Psoas muscle (tissue), 8 donors: ENCODE results near the gene STEAP1B. TPM values are rescaled to one million over a fixed set of nuclear protein-coding genes. Genes with fewer than 3 reads are reported as not detected.

Source experiments
- ATAC-seq, 4 donors: fragments of 200-7000 bp; cut with Tn5 transposase; one replicate each; pipeline ENCODE4 v1.9.1; 2020; ENCODE audit warnings: moderate library complexity in 3 of 4, mild to moderate bottlenecking in 2 of 4
- DNase-seq, 2 donors: peaks; one replicate each; pipeline ENCODE4 v3.0.0-alpha.2; 2020
- H3K27ac ChIP-seq: fragments of 200-600 bp; one replicate; pipeline ENCODE4 v1.8.0; 2022
- H3K27me3 ChIP-seq, 3 donors: fragments of 200-600 bp in 1 of 3; one replicate each; pipeline versions ENCODE4 v1.6.1 to v1.8.0; 2013 to 2022; ENCODE audit warnings: low read length in 2 of 3, mild to moderate bottlenecking in 2 of 3, moderate library complexity in 1 of 3; ENCODE audit not compliant: insufficient read depth in 3 of 3
- H3K36me3 ChIP-seq, 2 donors: fragments of 200-600 bp in 1 of 2; one replicate each; pipeline versions ENCODE4 v1.6.1 to v1.8.0; 2013 to 2022; ENCODE audit warnings: low read depth in 1 of 2, mild to moderate bottlenecking in 1 of 2, moderate library complexity in 1 of 2; ENCODE audit not compliant: insufficient read depth in 1 of 2
- H3K4me1 ChIP-seq: fragments of 200-600 bp; one replicate; pipeline ENCODE4 v1.8.0; 2022
- H3K4me3 ChIP-seq: fragments of 200-600 bp; one replicate; pipeline ENCODE4 v1.8.0; 2022; ENCODE audit warnings: mild to moderate bottlenecking
- H3K9me3 ChIP-seq: fragments of 200-600 bp; one replicate; pipeline ENCODE4 v1.8.0; 2022
- CTCF ChIP-seq: fragments of 200-600 bp; IDR thresholded peaks from one replicate; pipeline ENCODE4 v1.8.0; 2022; ENCODE audit warnings: antibody characterized with exemption
- WGBS, 3 donors: extraction: QIAGEN DNeasy Blood & Tissue Kit; methylation state at CpG; one replicate each; pipeline versions ENCODE4 v1.1.6 to v1.1.7; 2013; 5-methylcytosine and 5-hydroxymethylcytosine counted together
- intact Hi-C, 2 donors: fragments of 100-400 bp; cut with DNase I; formaldehyde crosslinking; loops; one replicate each; pipeline versions ENCODE4 v1.11.0 to v1.14.2; 2022
- polyA plus RNA-seq, 3 donors: library from polyadenylated mRNA; stranded (reverse); fragments of 200-250 nt; gene quantifications; one replicate each; pipeline ENCODE4 v1.2.3, GENCODE V29; 2013
- total RNA-seq, 4 donors: library from RNA; stranded (reverse); fragmentation: NEBNext Ultra II Directional in 2 of 4; extraction: Animal tissue kit (Norgen Biotek cat#: 25700) in 2 of 4; gene quantifications; one replicate each; pipeline versions ENCODE4 v1.2.1 to v1.2.4, GENCODE V29; 2021 to 2023
- donor health status: healthy with polysubstance abuse.
- donor health status: DM: no; HTN: no; CAD: no; lungs with moderate emphysema.
- donor health status: Bipolar disorder and iron deficiency.
- donor health status: healthy.
- donor health status: DM: yes; HTN: yes; CAD: no.
- donor health status: DM: no; HTN: no; CAD: no.
- donor health status: DM: no; HTN: no; CAD: no.
- donor health status: DM: yes; HTN: yes; CAD: no.

Gene STEAP1B
- total and polyA plus RNA-seq, 7 donors, result 0.24 to 1.6 (median 0.91) TPM

GRCh38 chr7:22395222-22395621 is 104.8 kb downstream of the STEAP1B start:
- intact Hi-C loops, result no loop called here
- no peak overlapping the region for H3K4me3 ChIP-seq
- H3K9me3 ChIP-seq, result no peaks in the 10 kb centered on the region
- 70 to 74% (median 74%) methylated on average over 4 to 6 of the region's 6 CpGs for WGBS, 3 donors
- H3K36me3 ChIP-seq, result no peaks in the 10 kb centered on the region
- H3K27ac ChIP-seq, result no peak overlapping the region
- ATAC-seq (no peak), DNase-seq (no peak)
- H3K4me1 ChIP-seq, result no peaks in the 10 kb centered on the region
- H3K27me3 ChIP-seq, result no peaks in the 10 kb centered on the region
- TF ChIP-seq CTCF, result no peak

- WGBS, 3 donors, result 85 to 96% (median 95%) methylated on average over 3 of the region's 3 CpGs
- Histone ChIP-seq H3K27me3 (no peaks in the 10 kb centered on the region), H3K4me3 (no peak overlapping the region), H3K27ac (no peak overlapping the region), H3K36me3 (no peaks in the 10 kb centered on the region), H3K9me3 (no peaks in the 10 kb centered on the region), H3K4me1 (no peaks in the 10 kb centered on the region)
- intact Hi-C loops, result no loop called here
- ATAC-seq (no peak), DNase-seq (no peak)
- no peak for TF ChIP-seq CTCF
Observed at GRCh38 chr7:22394739-22395138, 105.2 kb downstream of the STEAP1B start.

- Histone ChIP-seq H3K27ac (no peak overlapping the region), H3K27me3 (no peaks in the 10 kb centered on the region), H3K4me3 (no peak overlapping the region), H3K36me3 (no peaks in the 10 kb centered on the region), H3K9me3 (no peaks in the 10 kb centered on the region), H3K4me1 (no peaks in the 10 kb centered on the region)
- no peak for ATAC-seq
- TF ChIP-seq CTCF, result no peak
- WGBS, 3 donors, result 77 to 81% (median 79%) methylated on average over 13 of the region's 13 CpGs
- intact Hi-C loops, result no loop called here
- DNase-seq, result no peak
Observed at GRCh38 chr7:22393913-22394729, 105.9 kb downstream of the STEAP1B start.

GRCh38 chr7:22390516-22390915 is 109.5 kb downstream of the STEAP1B start:
- Histone ChIP-seq H3K4me1 (no peaks in the 10 kb centered on the region), H3K9me3 (no peaks in the 10 kb centered on the region), H3K36me3 (no peaks in the 10 kb centered on the region), H3K27me3 (no peaks in the 10 kb centered on the region), H3K27ac (no peak overlapping the region), H3K4me3 (no peak overlapping the region)
- WGBS, 3 donors, result 52 to 69% (median 60%) methylated on average over 1 of the region's 1 CpG
- intact Hi-C loops, result no loop called here
- no peak for DNase-seq
- ATAC-seq, result no peak
- no peak for TF ChIP-seq CTCF

- DNase-seq (no peak), ATAC-seq (no peak)
- TF ChIP-seq CTCF, result no peak
- Histone ChIP-seq H3K4me3 (no peak overlapping the region), H3K36me3 (no peaks in the 10 kb centered on the region), H3K4me1 (no peaks in the 10 kb centered on the region), H3K27me3 (no peaks in the 10 kb centered on the region), H3K27ac (no peak overlapping the region), H3K9me3 (no peaks in the 10 kb centered on the region)
- intact Hi-C loops, result no loop called here
- 90 to 94% (median 94%) methylated on average over 2 of the region's 2 CpGs for WGBS, 3 donors
Observed at GRCh38 chr7:22389892-22390291, 110.1 kb downstream of the STEAP1B start.
